Testis (tissue), 3 donors: ENCODE measurements around the gene NDE1. TPM values are rescaled to one million over a fixed set of nuclear protein-coding genes. Genes with fewer than 3 reads are reported as not detected.

Source experiments
- DNase-seq: peaks from one replicate; pipeline ENCODE4 v3.0.0-alpha.2; 2019
- H3K27ac ChIP-seq, 2 donors: fragments of 200-600 bp; sonication (generic); one replicate each; pipeline ENCODE4 v1.5.1; 2019
- H3K27me3 ChIP-seq: fragments of 200-600 bp; sonication (generic); one replicate; pipeline ENCODE4 v1.5.1; 2019
- H3K36me3 ChIP-seq: fragments of 200-600 bp; sonication (generic); one replicate; pipeline ENCODE4 v1.5.1; 2017; ENCODE audit warnings: low read depth; ENCODE audit errors: missing control alignments
- H3K4me1 ChIP-seq: fragments of 200-600 bp; sonication (generic); one replicate; pipeline ENCODE4 v1.5.1; 2019
- H3K4me3 ChIP-seq, 2 donors: fragments of 200-600 bp; sonication (generic); one replicate each; pipeline ENCODE4 v1.5.1; 2017 to 2019
- H3K9me3 ChIP-seq: fragments of 200-600 bp; sonication (generic); one replicate; pipeline ENCODE4 v1.5.1; 2017
- POLR2A ChIP-seq: fragments of 450-650 bp; IDR thresholded peaks from one replicate; pipeline ENCODE4 v1.6.1; 2017; ENCODE audit warnings: antibody characterized with exemption, mild to moderate bottlenecking, moderate library complexity
- WGBS, 2 donors: methylation state at CpG; one replicate each; pipeline ENCODE4 v1.1.5; 2018; 5-methylcytosine and 5-hydroxymethylcytosine counted together
- intact Hi-C: fragments of 100-400 bp; cut with DNase I; formaldehyde crosslinking; loops from one replicate; pipeline ENCODE4 v1.15.1; 2023; ENCODE audit warnings: low total_unique reads
- polyA plus RNA-seq: library from polyadenylated mRNA; stranded (reverse); fragments of 350-450 nt; fragmentation: Illumina TruSeq; extraction: RNeasy Lipid Tissue Mini Kit (QIAGEN cat#74804); gene quantifications from one replicate; pipeline ENCODE4 v1.2.3, GENCODE V29; 2014; ENCODE audit warnings: low read depth, low replicate concordance; ENCODE audit not compliant: insufficient read depth
- total RNA-seq, 2 donors: library from RNA; depleted of rRNA; stranded (reverse); fragments of >200 nt; gene quantifications; one replicate each; pipeline ENCODE4 v1.2.3, GENCODE V29; 2016
- TF ChIP-seq, protein P1 (sequence below), 3 experiments: fragments of 450-650 bp in 2 of 3; fragments of 200-600 bp in 1 of 3; sonication (generic) in 1 of 3; IDR thresholded peaks; one replicate each; pipeline ENCODE4 v1.5.1; 2016 to 2019; ENCODE audit warnings: antibody characterized with exemption in 3 of 3, mild to moderate bottlenecking in 2 of 3, moderate library complexity in 1 of 3

NDE1 gene
- total and polyA plus RNA-seq, 3 donors from 2014 or later = 45.2 to 84.3 (median 51.6) TPM

DNA sequence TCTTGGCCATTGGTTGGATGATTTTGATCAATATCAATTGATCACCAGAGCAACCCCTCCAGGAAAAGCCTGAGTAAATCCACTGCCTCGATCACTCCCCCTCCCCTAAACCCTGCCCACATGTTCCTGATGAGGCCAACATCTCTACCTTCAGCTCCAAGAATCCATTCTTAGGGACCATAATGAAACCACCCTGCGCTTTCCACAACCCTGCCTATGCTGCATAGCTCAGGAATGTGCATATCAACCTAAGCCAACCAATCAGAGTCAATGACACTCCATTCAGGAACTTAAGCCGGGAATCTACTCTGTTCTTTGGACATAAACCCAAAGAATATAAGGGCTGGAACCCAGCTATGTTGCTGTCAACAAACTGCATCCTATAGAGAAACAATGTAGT lies 120.5 kb downstream of the NDE1 start:
- WGBS, 2 donors = 47 to 48% methylated on average over 3 of the region's 3 CpGs
- no peak overlapping the region for H3K4me3 ChIP-seq
- no peaks in the 10 kb centered on the region for H3K27me3 ChIP-seq
- H3K27ac ChIP-seq = peak overlapping the region; percentile 74 to 83
- H3K36me3 ChIP-seq = no peaks in the 10 kb centered on the region
- intact Hi-C loops = no loop called here
- no peaks in the 10 kb centered on the region for H3K9me3 ChIP-seq
- no peak for TF ChIP-seq POLR2A
- TF ChIP-seq, protein P1, sequence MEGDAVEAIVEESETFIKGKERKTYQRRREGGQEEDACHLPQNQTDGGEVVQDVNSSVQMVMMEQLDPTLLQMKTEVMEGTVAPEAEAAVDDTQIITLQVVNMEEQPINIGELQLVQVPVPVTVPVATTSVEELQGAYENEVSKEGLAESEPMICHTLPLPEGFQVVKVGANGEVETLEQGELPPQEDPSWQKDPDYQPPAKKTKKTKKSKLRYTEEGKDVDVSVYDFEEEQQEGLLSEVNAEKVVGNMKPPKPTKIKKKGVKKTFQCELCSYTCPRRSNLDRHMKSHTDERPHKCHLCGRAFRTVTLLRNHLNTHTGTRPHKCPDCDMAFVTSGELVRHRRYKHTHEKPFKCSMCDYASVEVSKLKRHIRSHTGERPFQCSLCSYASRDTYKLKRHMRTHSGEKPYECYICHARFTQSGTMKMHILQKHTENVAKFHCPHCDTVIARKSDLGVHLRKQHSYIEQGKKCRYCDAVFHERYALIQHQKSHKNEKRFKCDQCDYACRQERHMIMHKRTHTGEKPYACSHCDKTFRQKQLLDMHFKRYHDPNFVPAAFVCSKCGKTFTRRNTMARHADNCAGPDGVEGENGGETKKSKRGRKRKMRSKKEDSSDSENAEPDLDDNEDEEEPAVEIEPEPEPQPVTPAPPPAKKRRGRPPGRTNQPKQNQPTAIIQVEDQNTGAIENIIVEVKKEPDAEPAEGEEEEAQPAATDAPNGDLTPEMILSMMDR (IDR thresholded peaks at IDR 0.05) = no peak
- peaks cover 17% of the 10 kb centered on the region for H3K4me1 ChIP-seq
- DNase-seq = no peak

DNA sequence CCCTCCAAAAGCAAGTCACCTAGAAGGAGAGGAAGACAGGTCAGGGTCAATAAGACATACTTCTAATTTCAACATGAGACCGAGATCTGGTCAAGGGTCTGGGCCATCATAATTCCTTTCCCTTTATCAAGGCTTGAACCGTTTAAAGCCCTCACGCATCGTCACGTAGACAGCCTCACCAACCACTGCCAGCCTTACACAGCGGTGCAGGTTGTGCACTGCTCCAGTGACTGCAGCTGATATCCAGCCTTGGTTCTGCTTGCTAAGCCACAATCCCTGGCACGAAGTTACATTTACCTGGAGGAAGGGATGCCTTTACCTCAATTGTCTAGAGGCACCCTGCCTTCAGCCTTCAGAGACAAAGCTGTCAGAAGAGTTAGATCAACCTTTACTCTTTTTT lies 121.6 kb downstream of the NDE1 start:
- intact Hi-C loops = no loop called here

DNA sequence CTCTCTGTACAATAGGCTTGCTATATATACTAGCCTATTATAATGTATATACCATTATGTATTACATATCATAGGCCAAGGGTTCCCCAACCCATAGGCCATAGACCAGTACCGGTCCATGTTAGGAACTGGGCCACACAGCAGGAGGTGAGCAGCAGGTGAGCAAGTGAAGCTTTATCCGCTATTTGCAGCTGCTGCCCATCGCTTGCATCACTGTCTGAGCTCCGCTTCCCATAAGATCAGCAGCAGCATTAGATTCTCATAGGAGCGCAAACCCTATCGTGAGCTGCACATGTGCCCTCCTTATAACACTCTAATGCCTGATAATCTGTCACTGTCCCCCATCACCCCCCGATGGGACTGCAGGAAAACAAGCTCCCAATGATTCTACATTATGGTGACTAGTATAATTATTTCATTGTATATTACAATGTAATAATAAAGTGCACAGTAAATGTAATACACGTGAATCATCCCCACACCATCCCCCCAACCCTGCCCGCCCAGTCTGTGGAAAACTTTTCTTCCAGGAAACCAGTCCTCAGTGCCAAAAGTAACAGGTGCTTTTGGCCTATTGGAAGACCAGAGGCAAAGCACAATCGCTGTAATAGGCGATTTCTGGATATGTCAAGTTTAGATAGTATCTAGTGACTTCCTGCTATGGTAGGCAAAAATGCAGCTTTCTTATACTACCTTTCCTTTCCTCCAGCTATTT lies 122.7 kb downstream of the NDE1 start:
- no peak overlapping the region for H3K4me3 ChIP-seq
- H3K4me1 ChIP-seq = peaks cover 17% of the 10 kb centered on the region
- H3K9me3 ChIP-seq = no peaks in the 10 kb centered on the region
- 78 to 90% methylated on average over 10 to 11 of the region's 11 CpGs for WGBS, 2 donors
- DNase-seq = no peak
- TF ChIP-seq, protein P1 (IDR thresholded peaks at IDR 0.05) = no peak
- no peak for TF ChIP-seq POLR2A
- intact Hi-C loops = no loop called here
- no peaks in the 10 kb centered on the region for H3K36me3 ChIP-seq
- no peaks in the 10 kb centered on the region for H3K27me3 ChIP-seq
- H3K27ac ChIP-seq = peak overlapping the region in 1 of 2 donors; percentile 63

More for the DNA sequence above, 121.6 kb downstream of the NDE1 start:
- Histone ChIP-seq H3K4me1 (peaks cover 17% of the 10 kb centered on the region), H3K4me3 (no peak overlapping the region), H3K9me3 (no peaks in the 10 kb centered on the region), H3K36me3 (no peaks in the 10 kb centered on the region), H3K27ac (peak overlapping the region in 1 of 2 donors; percentile 83), H3K27me3 (no peaks in the 10 kb centered on the region)
- no peak for DNase-seq
- WGBS, 2 donors = 93% methylated on average over 7 of the region's 7 CpGs
- no peak for TF ChIP-seq POLR2A
- TF ChIP-seq, protein P1 (IDR thresholded peaks at IDR 0.05) = no peak

DNA sequence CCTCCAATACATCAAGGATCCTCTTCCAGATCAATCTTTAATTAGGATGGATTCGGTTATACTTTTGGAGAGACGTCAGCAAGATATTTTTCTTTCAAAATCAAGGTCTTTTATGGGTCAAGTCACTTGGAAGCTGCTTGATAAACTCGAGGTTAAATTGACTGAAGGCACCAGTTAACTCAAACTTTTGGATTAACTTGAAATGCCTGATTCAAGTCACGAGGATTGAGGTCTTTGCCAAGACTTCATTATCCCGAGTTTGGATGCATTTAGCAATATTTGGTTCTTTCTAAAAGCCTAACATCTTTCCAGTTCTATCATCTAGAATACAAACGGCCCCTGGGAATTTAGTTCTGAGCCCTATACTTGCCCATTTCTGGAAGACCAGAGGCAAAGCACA lies 123.9 kb downstream of the NDE1 start:
- Histone ChIP-seq H3K4me1 (peaks cover 17% of the 10 kb centered on the region), H3K4me3 (no peak overlapping the region), H3K27me3 (no peaks in the 10 kb centered on the region), H3K36me3 (no peaks in the 10 kb centered on the region), H3K9me3 (no peaks in the 10 kb centered on the region), H3K27ac (peak overlapping the region in 1 of 2 donors; percentile 63)
- DNase-seq = no peak
- WGBS, 2 donors = 37 to 38% methylated on average over 6 of the region's 6 CpGs
- no peak for TF ChIP-seq POLR2A
- TF ChIP-seq, protein P1 (IDR thresholded peaks at IDR 0.05) = no peak
- intact Hi-C loops = no loop called here

DNA sequence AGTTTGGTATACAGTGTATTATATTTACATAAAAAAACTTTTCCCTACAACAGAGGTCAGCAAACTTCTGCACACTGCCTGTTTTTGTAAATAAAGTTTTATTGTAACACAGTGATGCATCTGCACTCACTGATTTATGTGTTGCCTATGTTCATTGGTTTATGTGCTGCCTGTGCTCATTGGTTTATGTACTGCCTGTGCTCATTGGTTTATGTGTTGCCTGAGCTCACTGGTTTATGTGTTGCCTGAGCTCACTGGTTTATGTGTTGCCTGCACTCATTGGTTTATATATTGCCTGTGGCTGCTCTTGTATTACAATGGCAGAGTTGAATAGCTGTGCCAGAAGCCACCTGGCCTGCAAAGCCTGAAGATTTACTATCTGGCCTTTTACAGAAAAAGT lies 125.2 kb downstream of the NDE1 start:
- Histone ChIP-seq H3K36me3 (no peaks in the 10 kb centered on the region), H3K4me1 (peaks cover 5% of the 10 kb centered on the region), H3K27ac (peak overlapping the region in 1 of 2 donors; percentile 63), H3K9me3 (no peaks in the 10 kb centered on the region), H3K27me3 (no peaks in the 10 kb centered on the region), H3K4me3 (no peak overlapping the region)
- no peak for TF ChIP-seq POLR2A
- TF ChIP-seq, protein P1 (IDR thresholded peaks at IDR 0.05) = no peak
- intact Hi-C loops = no loop called here
- DNase-seq = no peak
